K562 (cell line): Measurements from ENCODE around the gene ZMIZ1. TPM values are rescaled to one million over a fixed set of nuclear protein-coding genes. Genes with fewer than 3 reads are reported as not detected.

Experiments
- BRF1 ChIP-seq: IDR thresholded peaks from 3 replicates; pipeline ENCODE4 v1.6.1; 2011; ENCODE audit warnings: borderline replicate concordance, mild to moderate bottlenecking; ENCODE audit not compliant: insufficient read length; ENCODE audit errors: extremely low read depth
- GATA2 ChIP-seq: sonication (generic); formaldehyde crosslinking; IDR thresholded peaks from 2 replicates; pipeline ENCODE4 v1.4.0; 2020; ENCODE audit warnings: mild to moderate bottlenecking, missing genetic modification reagents
- HNRNPLL ChIP-seq: fragments of 200-400 bp; formaldehyde crosslinking; IDR thresholded peaks from 2 replicates; pipeline ENCODE4 v1.6.1; 2017; ENCODE audit warnings: low read length, low read depth, mild to moderate bottlenecking; ENCODE audit not compliant: poor library complexity, severe bottlenecking
- MBD2 ChIP-seq: sonication (generic); IDR thresholded peaks from 2 replicates; pipeline ENCODE4 v1.6.1; 2016; ENCODE audit warnings: low read depth, borderline replicate concordance
- MCM5 ChIP-seq: fragments of 450-650 bp; IDR thresholded peaks from 2 replicates; pipeline ENCODE4 v1.6.1; 2016; ENCODE audit warnings: low read depth
- MEIS2 ChIP-seq: fragments of 450-650 bp; IDR thresholded peaks from 2 replicates; pipeline ENCODE4 v1.6.1; 2014; ENCODE audit warnings: mild to moderate bottlenecking; ENCODE audit not compliant: partially characterized antibody
- MLX ChIP-seq, 2 experiments: fragments of 450-650 bp in 1 of 2; sonication (generic) in 1 of 2; formaldehyde crosslinking; conservative IDR thresholded peaks; 2 replicates each; pipeline versions ENCODE4 v1.4.0 to v1.8.1; 2020 to 2022; ENCODE audit warnings: mild to moderate bottlenecking in 1 of 2, missing genetic modification reagents in 1 of 2
- MTF1 ChIP-seq: fragments of 250-450 bp; sonication (Bioruptor Pico); IDR thresholded peaks from 2 replicates; pipeline ENCODE4 v1.9.0; 2021; ENCODE audit warnings: moderate library complexity, mild to moderate bottlenecking, inconsistent platforms, borderline replicate concordance
- NR2C1 ChIP-seq, 2 experiments: fragments of 450-650 bp; IDR thresholded peaks; 2 replicates each; pipeline ENCODE4 v1.6.1; 2017; ENCODE audit warnings: mild to moderate bottlenecking in 2 of 2, antibody characterized with exemption in 1 of 2, inconsistent platforms in 1 of 2, missing compliant biosample characterization in 1 of 2, missing genetic modification characterization in 1 of 2
- PRMT5 ChIP-seq: sonication (generic); formaldehyde crosslinking; IDR thresholded peaks from 2 replicates; pipeline ENCODE4 v1.5.0; 2020; ENCODE audit warnings: missing genetic modification reagents
- RNF2 ChIP-seq: sonication (generic); IDR thresholded peaks from 2 replicates; pipeline ENCODE4 v1.6.1; 2016
- SMAD4 ChIP-seq: fragments of 250-450 bp; sonication (Bioruptor Pico); conservative IDR thresholded peaks from 2 replicates; pipeline ENCODE4 v1.8.0; 2021; ENCODE audit warnings: inconsistent platforms, mild to moderate bottlenecking, moderate library complexity
- SMARCE1 ChIP-seq: fragments of 450-650 bp; IDR thresholded peaks from 2 replicates; pipeline ENCODE4 v1.7.1; 2016; ENCODE audit warnings: mild to moderate bottlenecking
- TCF7 ChIP-seq: sonication (generic); IDR thresholded peaks from 2 replicates; pipeline ENCODE4 v1.6.1; 2016; ENCODE audit warnings: antibody characterized with exemption, borderline replicate concordance
- TRIM24 ChIP-seq, 2 experiments: fragments of 450-650 bp; IDR thresholded peaks; 2 replicates each; pipeline ENCODE4 v1.6.1; 2016
- ZEB2 ChIP-seq: fragments of 450-650 bp; IDR thresholded peaks from 2 replicates; pipeline ENCODE4 v1.6.1; 2016
- ZFP1 ChIP-seq: fragments of 450-650 bp; formaldehyde crosslinking; IDR thresholded peaks from 2 replicates; pipeline ENCODE4 v1.4.0; 2020; ENCODE audit warnings: mild to moderate bottlenecking, mixed read lengths
- ZFP30 ChIP-seq: fragments of 250-450 bp; sonication (Bioruptor Pico); IDR thresholded peaks from 2 replicates; pipeline ENCODE4 v1.8.0; 2022; ENCODE audit warnings: moderate library complexity, mild to moderate bottlenecking, inconsistent platforms, borderline replicate concordance
- ZNF143 ChIP-seq: sonication (generic); formaldehyde crosslinking; IDR thresholded peaks from 2 replicates; pipeline ENCODE4 v1.9.0; 2022; ENCODE audit warnings: mild to moderate bottlenecking, missing genetic modification reagents
- ZNF253 ChIP-seq: fragments of 250-450 bp; sonication (Bioruptor Pico); conservative IDR thresholded peaks from 2 replicates; pipeline ENCODE4 v1.6.1; 2021; ENCODE audit warnings: mild to moderate bottlenecking
- ZNF41 ChIP-seq: fragments of 250-450 bp; sonication (Bioruptor Pico); conservative IDR thresholded peaks from 2 replicates; pipeline ENCODE4 v1.4.0; 2020; ENCODE audit warnings: mild to moderate bottlenecking
- ZZZ3 ChIP-seq: fragments of 450-650 bp; IDR thresholded peaks from 2 replicates; pipeline ENCODE4 v1.6.1; 2016; ENCODE audit warnings: antibody characterized with exemption, mild to moderate bottlenecking, moderate library complexity
- polyA plus RNA-seq, 8 experiments: library from polyadenylated mRNA; depleted of rRNA in 4 of 8; stranded (reverse) in 5 of 8; unstranded in 3 of 8; fragments of >200 nt; fragmentation: Nextera tagmentation in 2 of 8; fragmentation: Illumina TruSeq in 1 of 8; extraction: Ambion mirVana in 2 of 8; extraction: Trizol in 1 of 8; gene quantifications; 2 replicates each; pipeline versions ENCODE4 v1.2.1 to v1.2.3, GENCODE V29; 2011 to 2014; ENCODE audit warnings: inconsistent platforms in 1 of 8, missing spikeins in 1 of 8
- total RNA-seq, 7 experiments: library from RNA; depleted of rRNA in 6 of 7; stranded (reverse); fragments of >200 nt in 6 of 7; fragmentation: Illumina TruSeq in 2 of 7; extraction: Trizol in 2 of 7; gene quantifications; 2 replicates each; pipeline versions ENCODE4 v1.2.1 to v1.2.3, GENCODE V29; 2011 to 2021; ENCODE audit warnings: low replicate concordance in 1 of 7

The ZMIZ1 gene
- total and polyA plus RNA-seq, 9 of the 15 experiments (the other 6 are each of a cell fraction or from before 2014, with no cell fraction given) = 1.0 to 37.3 (median 4.3) TPM

- TF ChIP-seq RNF2 (peak; percentile 95; the same call in 1 of the 2 replicates), MTF1 (CRISPR knock-in tag) (no peak), PRMT5 (CRISPR knock-in tag) (no peak), MCM5 (no peak), ZEB2 (peak; percentile 79), ZFP1 (CRISPR knock-in tag) (no peak), MLX (CRISPR knock-in tag; conservative IDR thresholded peaks at IDR 0.05) (no peak), ZZZ3 (no peak), SMAD4 (CRISPR knock-in tag) (peak; percentile 87), GATA2 (CRISPR knock-in tag) (peak; percentile 84), BRF1 (no peak), HNRNPLL (no peak), TCF7 (no peak), NR2C1 (IDR thresholded peaks at IDR 0.05) (peak; percentile 60), NR2C1 (tag; IDR thresholded peaks at IDR 0.05) (0 out of 2 replicates have a peak, but pooled peaks have one; percentile 24), ZNF41 (CRISPR knock-in tag) (no peak), MBD2 (no peak), MEIS2 (peak; percentile 15), ZFP30 (no peak), SMARCE1 (peak; percentile 79), ZNF253 (no peak), TRIM24 (IDR thresholded peaks at IDR 0.05) (peak; percentile 60 to 66; a peak in 2 of 4 replicates), ZNF143 (no peak)
These were observed 64.1 kb downstream of the ZMIZ1 start (continued) for GRCh38 chr10:79132681-79133381.
